Measurements from ENCODE around the gene IRF7.
"Not testable (repeated sequence)": the region's sequence is repeated elsewhere in the genome, so short reads cannot be mapped to it uniquely, and the experiment has no call there.

IRF7 gene

GRCh38 chr11:586376-587316 lies 29.1 kb downstream of the IRF7 start:
- in situ Hi-C loops (cut with MboI; ENCODE audit: low sequenced_read_pairs): no loop called here

- in situ Hi-C loops (cut with MboI; ENCODE audit: low sequenced_read_pairs): no loop called here
Observed at GRCh38 chr11:584287-584686, 31.5 kb downstream of the IRF7 start.

GRCh38 chr11:581752-582151 lies 34.0 kb downstream of the IRF7 start:
- in situ Hi-C loops (cut with MboI; ENCODE audit: low sequenced_read_pairs): no loop called here

- in situ Hi-C loops (cut with MboI; ENCODE audit: low sequenced_read_pairs): no loop called here
Observed at GRCh38 chr11:581342-581741, 34.4 kb downstream of the IRF7 start.

- in situ Hi-C loops (cut with MboI; ENCODE audit: low sequenced_read_pairs): no loop called here
Observed at GRCh38 chr11:579830-580601, 35.7 kb downstream of the IRF7 start.

GRCh38 chr11:578276-579035 lies 37.3 kb downstream of the IRF7 start:
- in situ Hi-C loops (cut with MboI; ENCODE audit: low sequenced_read_pairs): no loop called here

- in situ Hi-C loops (cut with MboI; ENCODE audit: low sequenced_read_pairs): no loop called here
Observed at GRCh38 chr11:577611-577894, 38.2 kb downstream of the IRF7 start.

- in situ Hi-C loops (cut with MboI; ENCODE audit: low sequenced_read_pairs): no loop called here
Observed at GRCh38 chr11:576811-577610, 38.7 kb downstream of the IRF7 start.

GRCh38 chr11:575996-576768 lies 39.6 kb downstream of the IRF7 start, which contains the start of gene PHRF1:
TSS of gene PHRF1 (plus strand) at chr11:576470. CDS start at chr11:581513, 5,043 bp downstream.
- in situ Hi-C loops (cut with MboI; ENCODE audit: low sequenced_read_pairs): no loop called here

GRCh38 chr11:575313-575995 lies 40.3 kb downstream of the IRF7 start:
- in situ Hi-C loops (cut with MboI; ENCODE audit: low sequenced_read_pairs): no loop called here

GRCh38 chr11:574632-575312 lies 41.0 kb downstream of the IRF7 start:
- in situ Hi-C loops (cut with MboI; ENCODE audit: low sequenced_read_pairs): no loop called here

- in situ Hi-C loops (cut with MboI; ENCODE audit: low sequenced_read_pairs): not testable (repeated sequence)
Observed at GRCh38 chr11:574031-574570, 41.6 kb downstream of the IRF7 start.

- in situ Hi-C loops (cut with MboI; ENCODE audit: low sequenced_read_pairs): no loop called here
Observed at GRCh38 chr11:573146-573759, 42.5 kb downstream of the IRF7 start.

- in situ Hi-C loops (cut with MboI; ENCODE audit: low sequenced_read_pairs): no loop called here
Observed at GRCh38 chr11:571802-572185, 44.0 kb downstream of the IRF7 start.

- in situ Hi-C loops (cut with MboI; ENCODE audit: low sequenced_read_pairs): no loop called here
Observed at GRCh38 chr11:569158-569885, 46.4 kb downstream of the IRF7 start.

GRCh38 chr11:568306-569157 lies 47.2 kb downstream of the IRF7 start:
- in situ Hi-C loops (cut with MboI; ENCODE audit: low sequenced_read_pairs): no loop called here
